Thymus (tissue), 11 donors: ENCODE data around the gene ADAMTS13. TPM values are rescaled to one million over a fixed set of nuclear protein-coding genes. Genes with fewer than 3 reads are reported as not detected.

Experiments used
- DNase-seq, 9 donors: peaks; one replicate each; pipeline ENCODE4 v3.0.0-alpha.2; 2013; ENCODE audit warnings: low spot score in 9 of 9, low read depth in 6 of 9, missing footprints in 1 of 9
- H3K27ac ChIP-seq, 2 donors: one replicate each; pipeline ENCODE4 v1.5.1; 2013; ENCODE audit warnings: control low read depth in 1 of 2, low read depth in 1 of 2, low read length in 1 of 2, mild to moderate bottlenecking in 1 of 2, moderate library complexity in 1 of 2
- H3K27me3 ChIP-seq, 2 donors: one replicate each; pipeline ENCODE4 v1.5.1; 2013; ENCODE audit warnings: low read length in 1 of 2; ENCODE audit not compliant: control insufficient read depth in 2 of 2, insufficient read depth in 1 of 2
- H3K36me3 ChIP-seq, 2 donors: one replicate each; pipeline ENCODE4 v1.5.1; 2013; ENCODE audit warnings: low read length in 1 of 2, mild to moderate bottlenecking in 1 of 2, moderate library complexity in 1 of 2; ENCODE audit not compliant: control insufficient read depth in 2 of 2, insufficient read depth in 2 of 2
- H3K4me1 ChIP-seq, 2 donors: one replicate each; pipeline ENCODE4 v1.5.1; 2013; ENCODE audit warnings: low read length in 2 of 2; ENCODE audit not compliant: control insufficient read depth in 2 of 2, insufficient read depth in 2 of 2
- H3K4me3 ChIP-seq, 2 donors: one replicate each; pipeline ENCODE4 v1.5.1; 2013; ENCODE audit warnings: low read length in 2 of 2, control low read depth in 1 of 2, mild to moderate bottlenecking in 1 of 2
- H3K9me3 ChIP-seq, 2 donors: one replicate each; pipeline ENCODE4 v1.5.1; 2013; ENCODE audit warnings: low read length in 1 of 2, mild to moderate bottlenecking in 1 of 2; ENCODE audit not compliant: control insufficient read depth in 2 of 2, insufficient read depth in 1 of 2
- WGBS: extraction: QIAGEN DNeasy Blood & Tissue Kit; methylation state at CpG from one replicate; pipeline ENCODE4 v1.1.7; 2013; 5-methylcytosine and 5-hydroxymethylcytosine counted together
- polyA plus RNA-seq: library from polyadenylated mRNA; stranded (reverse); fragments of 200-250 nt; gene quantifications from one replicate; pipeline ENCODE4 v1.2.3, GENCODE V29; 2013
- total RNA-seq: library from RNA; stranded (reverse); fragments of 120-200 nt; gene quantifications from one replicate; pipeline ENCODE4 v1.2.4, GENCODE V29; 2013
- donor health status: healthy.

The ADAMTS13 gene
- total and polyA plus RNA-seq, 2 donors, result 0.94 to 11.8 TPM

- 43% methylated on average over 1 of the region's 1 CpG for WGBS
- H3K4me3 ChIP-seq, result no peak overlapping the region
- H3K9me3 ChIP-seq, result peaks cover 0 to 12% of the 10 kb centered on the region in 2 donors
- no peak for DNase-seq
- H3K36me3 ChIP-seq, result peaks cover 39 to 44% of the 10 kb centered on the region in 2 donors
- no peak overlapping the region for H3K27ac ChIP-seq
- peaks cover 11 to 20% of the 10 kb centered on the region in 2 donors for H3K4me1 ChIP-seq
- H3K27me3 ChIP-seq, result no peaks in the 10 kb centered on the region
Measured at GRCh38 chr9:133415170-133415569, 7.0 kb upstream of the ADAMTS13 start.

GRCh38 chr9:133417541-133418461 lies 4.4 kb upstream of the ADAMTS13 start, which contains the start of gene REXO4:
REXO4 (minus strand) TSS chr9:133418010; CDS start chr9:133417844, 166 bp downstream.
- peak; percentile 61 to 93 (median 80) for DNase-seq
- Histone ChIP-seq H3K4me1 (peaks cover 11 to 20% of the 10 kb centered on the region in 2 donors), H3K27ac (peak within 1 kb of the TSS; percentile 89 to 92)

GRCh38 chr9:133419005-133419404 lies 3.2 kb upstream of the ADAMTS13 start:
- peaks cover 0 to 12% of the 10 kb centered on the region in 2 donors for H3K9me3 ChIP-seq
- H3K36me3 ChIP-seq, result peaks cover 7 to 11% of the 10 kb centered on the region in 2 donors
- no peaks in the 10 kb centered on the region for H3K27me3 ChIP-seq
- no peak for DNase-seq
- no peak overlapping the region for H3K27ac ChIP-seq
- 89% methylated on average over 13 of the region's 13 CpGs for WGBS
- H3K4me1 ChIP-seq, result peaks cover 11 to 20% of the 10 kb centered on the region in 2 donors
- no peak overlapping the region for H3K4me3 ChIP-seq

More at GRCh38 chr9:133417541-133418461, 4.4 kb upstream of the ADAMTS13 start, which contains the start of gene REXO4:
- 3% methylated on average over 75 of the region's 75 CpGs for WGBS
- H3K27me3 ChIP-seq, result no peaks in the 10 kb centered on the region
- H3K4me3 ChIP-seq, result peak within 1 kb of the TSS; percentile 75 to 85
- peaks cover 0 to 12% of the 10 kb centered on the region in 2 donors for H3K9me3 ChIP-seq
- peaks cover 16 to 21% of the 10 kb centered on the region in 2 donors for H3K36me3 ChIP-seq

GRCh38 chr9:133420392-133420827 lies 1.8 kb upstream of the ADAMTS13 start:
- WGBS, result 64% methylated on average over 5 of the region's 5 CpGs
- Histone ChIP-seq H3K27ac (no peak overlapping the region), H3K4me1 (peaks cover 11 to 20% of the 10 kb centered on the region in 2 donors)

GRCh38 chr9:133423216-133423615 lies 1.0 kb downstream of the ADAMTS13 start:
- H3K9me3 ChIP-seq, result peaks cover 0 to 9% of the 10 kb centered on the region in 2 donors
- 95% methylated on average over 3 of the region's 3 CpGs for WGBS
- peaks cover 0 to 4% of the 10 kb centered on the region in 2 donors for H3K4me1 ChIP-seq
- no peaks in the 10 kb centered on the region for H3K36me3 ChIP-seq
- H3K27ac ChIP-seq, result no peak overlapping the region
- peaks cover 16 to 33% of the 10 kb centered on the region in 2 donors for H3K27me3 ChIP-seq
- no peak overlapping the region for H3K4me3 ChIP-seq
- no peak for DNase-seq

More at GRCh38 chr9:133420392-133420827, 1.8 kb upstream of the ADAMTS13 start:
- DNase-seq, result no peak
- peaks cover 0 to 5% of the 10 kb centered on the region in 2 donors for H3K27me3 ChIP-seq
- H3K9me3 ChIP-seq, result peaks cover 0 to 12% of the 10 kb centered on the region in 2 donors
- H3K36me3 ChIP-seq, result peaks cover 0 to 3% of the 10 kb centered on the region in 2 donors
- no peak overlapping the region for H3K4me3 ChIP-seq

- no peaks in the 10 kb centered on the region for H3K4me1 ChIP-seq
- H3K27ac ChIP-seq, result no peak overlapping the region
Measured at GRCh38 chr9:133424187-133424586, 2.0 kb downstream of the ADAMTS13 start.

GRCh38 chr9:133425049-133425632 lies 3.0 kb downstream of the ADAMTS13 start:
- WGBS, result 96% methylated on average over 22 of the region's 22 CpGs
- Histone ChIP-seq H3K36me3 (no peaks in the 10 kb centered on the region), H3K27ac (no peak overlapping the region), H3K4me3 (no peak overlapping the region), H3K27me3 (peaks cover 31 to 50% of the 10 kb centered on the region in 2 donors), H3K4me1 (no peaks in the 10 kb centered on the region), H3K9me3 (no peaks in the 10 kb centered on the region)
- DNase-seq, result no peak

More at GRCh38 chr9:133424187-133424586, 2.0 kb downstream of the ADAMTS13 start:
- no peak for DNase-seq
- Histone ChIP-seq H3K4me3 (no peak overlapping the region), H3K36me3 (no peaks in the 10 kb centered on the region), H3K9me3 (no peaks in the 10 kb centered on the region), H3K27me3 (peaks cover 23 to 40% of the 10 kb centered on the region in 2 donors)
- WGBS, result 95% methylated on average over 12 of the region's 12 CpGs

GRCh38 chr9:133426011-133426410 lies 3.8 kb downstream of the ADAMTS13 start:
- Histone ChIP-seq H3K4me3 (no peak overlapping the region), H3K27ac (no peak overlapping the region), H3K27me3 (peaks cover 34 to 59% of the 10 kb centered on the region in 2 donors), H3K4me1 (no peaks in the 10 kb centered on the region), H3K9me3 (no peaks in the 10 kb centered on the region), H3K36me3 (no peaks in the 10 kb centered on the region)
- no peak for DNase-seq
- WGBS, result 96% methylated on average over 11 of the region's 11 CpGs
